Spleen (tissue), 7 donors: Measurements from ENCODE around the gene ADARB1.
"Not testable (repeated sequence)": the region's sequence is repeated elsewhere in the genome, so short reads cannot be mapped to it uniquely, and the experiment has no call there.

Experiments
- POLR2A ChIP-seq, 3 donors: fragments of 450-650 bp; IDR thresholded peaks; one replicate each; pipeline ENCODE4 v1.5.1; 2017; ENCODE audit warnings: antibody characterized with exemption in 3 of 3, mild to moderate bottlenecking in 1 of 3
- TF ChIP-seq, protein P1 (sequence below), 11 experiments: fragments of 200-600 bp in 7 of 11; fragments of 450-650 bp in 4 of 11; sonication (generic) in 4 of 11; IDR thresholded peaks in 8 of 11; conservative IDR thresholded peaks in 3 of 11; 1 replicate in 7 of 11; 2 replicates in 4 of 11; pipeline versions ENCODE4 v1.4.0 to v1.8.0; 2016 to 2021; ENCODE audit warnings: antibody characterized with exemption in 11 of 11, inconsistent platforms in 4 of 11, mild to moderate bottlenecking in 1 of 11
- donor health status: DM: no; HTN: no; CAD: no; lungs with moderate emphysema.
- donor health status: DM: no; HTN: no; CAD: no.
- donor health status: DM: no; HTN: no; CAD: no.

- TF ChIP-seq, protein P1, sequence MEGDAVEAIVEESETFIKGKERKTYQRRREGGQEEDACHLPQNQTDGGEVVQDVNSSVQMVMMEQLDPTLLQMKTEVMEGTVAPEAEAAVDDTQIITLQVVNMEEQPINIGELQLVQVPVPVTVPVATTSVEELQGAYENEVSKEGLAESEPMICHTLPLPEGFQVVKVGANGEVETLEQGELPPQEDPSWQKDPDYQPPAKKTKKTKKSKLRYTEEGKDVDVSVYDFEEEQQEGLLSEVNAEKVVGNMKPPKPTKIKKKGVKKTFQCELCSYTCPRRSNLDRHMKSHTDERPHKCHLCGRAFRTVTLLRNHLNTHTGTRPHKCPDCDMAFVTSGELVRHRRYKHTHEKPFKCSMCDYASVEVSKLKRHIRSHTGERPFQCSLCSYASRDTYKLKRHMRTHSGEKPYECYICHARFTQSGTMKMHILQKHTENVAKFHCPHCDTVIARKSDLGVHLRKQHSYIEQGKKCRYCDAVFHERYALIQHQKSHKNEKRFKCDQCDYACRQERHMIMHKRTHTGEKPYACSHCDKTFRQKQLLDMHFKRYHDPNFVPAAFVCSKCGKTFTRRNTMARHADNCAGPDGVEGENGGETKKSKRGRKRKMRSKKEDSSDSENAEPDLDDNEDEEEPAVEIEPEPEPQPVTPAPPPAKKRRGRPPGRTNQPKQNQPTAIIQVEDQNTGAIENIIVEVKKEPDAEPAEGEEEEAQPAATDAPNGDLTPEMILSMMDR (IDR thresholded peaks at IDR 0.05 in 8 of 11, conservative IDR thresholded peaks at IDR 0.05 in 3 of 11), result not testable (repeated sequence)
- TF ChIP-seq POLR2A (IDR thresholded peaks at IDR 0.05), result not testable (repeated sequence)
Measured at GRCh38 chr21:45145846-45146245, 71.5 kb downstream of the ADARB1 start.
